Measurements from ENCODE around the gene BSPRY. TPM values are rescaled to one million over a fixed set of nuclear protein-coding genes. Genes with fewer than 3 reads are reported as not detected.

The BSPRY gene
- total and polyA plus RNA-seq, 2 donors (not counting 1 experiment from before 2014, with no cell fraction given) = 0.42 to 0.59 TPM

- ChIA-PET POLR2A (no interaction called here), CTCF (no interaction called here)
- DNase-seq (no peak), ATAC-seq (ENCODE audit: low read depth) (no peak)
- Histone ChIP-seq H3K27ac (ENCODE audit: low read length in 2 of 2) (no peak overlapping the region), H3K4me1 (ENCODE audit: control insufficient read depth in 2 of 2, insufficient read depth in 2 of 2, low read length in 2 of 2) (peaks cover 3 to 12% of the 10 kb centered on the region in 2 donors), H3K9me3 (ENCODE audit: control extremely low read depth in 1 of 3, control insufficient read depth in 2 of 3, insufficient read depth in 1 of 3, low read length in 2 of 3) (no peaks in the 10 kb centered on the region), H3K27me3 (replicated peaks in 1 of 4; ENCODE audit: control extremely low read depth in 1 of 4, control insufficient read depth in 3 of 4, insufficient read depth in 4 of 4, low read length in 3 of 4) (no peaks in the 10 kb centered on the region), H4K20me1 (ENCODE audit: control insufficient read depth, insufficient read depth, low read length, poor library complexity, severe bottlenecking) (no peaks in the 10 kb centered on the region), H2AFZ (ENCODE audit: insufficient read depth, low read depth, low read length, poor library complexity, severe bottlenecking) (no peak overlapping the region), H3K4me3 (ENCODE audit: control extremely low read depth in 1 of 5, extremely low read depth in 1 of 5, insufficient read depth in 1 of 5, low read depth in 2 of 5, low read length in 4 of 5) (no peak overlapping the region), H3K36me3 (replicated peaks in 1 of 2; ENCODE audit: control extremely low read depth in 1 of 2, control insufficient read depth in 1 of 2, extremely low read depth in 1 of 2, insufficient read depth in 2 of 2, low read length in 1 of 2) (peaks cover 0 to under 1% of the 10 kb centered on the region in 2 experiments), H3K79me2 (ENCODE audit: control insufficient read depth, insufficient read depth, low read length) (no peaks in the 10 kb centered on the region), H3K9ac (ENCODE audit: low read length) (no peak overlapping the region), H3K4me2 (replicated peaks; ENCODE audit: low read depth, low read length, poor library complexity, severe bottlenecking) (no peak overlapping the region)
- peak overlapping the region; percentile 20 for H3K27ac Mint-ChIP-seq
- H3K4me3 Mint-ChIP-seq = no peak overlapping the region
- no peaks in the 10 kb centered on the region for H3K9me3 Mint-ChIP-seq (ENCODE audit: insufficient read depth)
- H3K27me3 Mint-ChIP-seq = no peaks in the 10 kb centered on the region
- intact Hi-C loops (cut with micrococcal nuclease) = loop anchor here (2.0 kb wide), 1 partner anchor 19 kb away; the partner anchor contains the start of gene ALAD
- H3K4me1 Mint-ChIP-seq = peaks cover 11% of the 10 kb centered on the region
- 98% methylated on average over 8 of the region's 8 CpGs for WGBS (ENCODE audit: insufficient coverage)
- TF ChIP-seq CTCF (IDR thresholded peaks at IDR 0.05) = no peak
- no peak for TF ChIP-seq EZH2 (IDR thresholded peaks at IDR 0.05; ENCODE audit: borderline replicate concordance, insufficient read depth, low read depth, low read length, poor library complexity, severe bottlenecking)
These were observed 32.6 kb downstream of the BSPRY start for GRCh38 chr9:113381909-113382411.

- H3K4me1 Mint-ChIP-seq = peaks cover 2% of the 10 kb centered on the region
- POLR2A ChIA-PET = interaction anchor here (0.6 kb wide), 1 partner anchor 11 kb away, joined by 6 read pairs; no protein-coding TSS in a partner anchor
These were observed 37.4 kb downstream of the BSPRY start for GRCh38 chr9:113386571-113387393.

More at GRCh38 chr9:113386571-113387393, 37.4 kb downstream of the BSPRY start:
- H3K4me3 Mint-ChIP-seq = no peak overlapping the region
- no peaks in the 10 kb centered on the region for H3K27me3 Mint-ChIP-seq
- no peak overlapping the region for H3K4me3 ChIP-seq (ENCODE audit: control extremely low read depth in 1 of 5, extremely low read depth in 1 of 5, insufficient read depth in 1 of 5, low read depth in 2 of 5, low read length in 4 of 5)
- intact Hi-C loops (cut with micrococcal nuclease) = no loop called here
- CTCF ChIA-PET = interaction anchor here (1.2 to 1.8 kb wide), 2 partner anchors 15 to 19 kb away, joined by 3 to 5 read pairs; no protein-coding TSS in a partner anchor
- TF ChIP-seq CTCF (IDR thresholded peaks at IDR 0.05) = no peak
- TF ChIP-seq EZH2 (IDR thresholded peaks at IDR 0.05; ENCODE audit: borderline replicate concordance, insufficient read depth, low read depth, low read length, poor library complexity, severe bottlenecking) = no peak
- WGBS (ENCODE audit: insufficient coverage) = 99% methylated on average over 4 of the region's 4 CpGs
- no peak overlapping the region for H2AFZ ChIP-seq (ENCODE audit: insufficient read depth, low read depth, low read length, poor library complexity, severe bottlenecking)
- H3K9ac ChIP-seq (ENCODE audit: low read length) = no peak overlapping the region
- H3K9me3 Mint-ChIP-seq (ENCODE audit: insufficient read depth) = no peaks in the 10 kb centered on the region
- no peak overlapping the region for H3K27ac ChIP-seq (ENCODE audit: low read length in 2 of 2)
- H3K79me2 ChIP-seq (ENCODE audit: control insufficient read depth, insufficient read depth, low read length) = no peaks in the 10 kb centered on the region
- no peaks in the 10 kb centered on the region for H3K27me3 ChIP-seq (replicated peaks in 1 of 4; ENCODE audit: control extremely low read depth in 1 of 4, control insufficient read depth in 3 of 4, insufficient read depth in 4 of 4, low read length in 3 of 4)
- DNase-seq (no peak), ATAC-seq (ENCODE audit: low read depth) (no peak)
- no peaks in the 10 kb centered on the region for H3K4me1 ChIP-seq (ENCODE audit: control insufficient read depth in 2 of 2, insufficient read depth in 2 of 2, low read length in 2 of 2)
- H3K27ac Mint-ChIP-seq = no peak overlapping the region
- peaks cover 0 to 46% of the 10 kb centered on the region in 2 experiments for H3K36me3 ChIP-seq (replicated peaks in 1 of 2; ENCODE audit: control extremely low read depth in 1 of 2, control insufficient read depth in 1 of 2, extremely low read depth in 1 of 2, insufficient read depth in 2 of 2, low read length in 1 of 2)
- H4K20me1 ChIP-seq (ENCODE audit: control insufficient read depth, insufficient read depth, low read length, poor library complexity, severe bottlenecking) = no peaks in the 10 kb centered on the region
- no peak overlapping the region for H3K4me2 ChIP-seq (replicated peaks; ENCODE audit: low read depth, low read length, poor library complexity, severe bottlenecking)
- H3K9me3 ChIP-seq (ENCODE audit: control extremely low read depth in 1 of 3, control insufficient read depth in 2 of 3, insufficient read depth in 1 of 3, low read length in 2 of 3) = no peaks in the 10 kb centered on the region

Measured in B cell (primary cell).